ENCODE results near the gene APEH.

The APEH gene

DNA sequence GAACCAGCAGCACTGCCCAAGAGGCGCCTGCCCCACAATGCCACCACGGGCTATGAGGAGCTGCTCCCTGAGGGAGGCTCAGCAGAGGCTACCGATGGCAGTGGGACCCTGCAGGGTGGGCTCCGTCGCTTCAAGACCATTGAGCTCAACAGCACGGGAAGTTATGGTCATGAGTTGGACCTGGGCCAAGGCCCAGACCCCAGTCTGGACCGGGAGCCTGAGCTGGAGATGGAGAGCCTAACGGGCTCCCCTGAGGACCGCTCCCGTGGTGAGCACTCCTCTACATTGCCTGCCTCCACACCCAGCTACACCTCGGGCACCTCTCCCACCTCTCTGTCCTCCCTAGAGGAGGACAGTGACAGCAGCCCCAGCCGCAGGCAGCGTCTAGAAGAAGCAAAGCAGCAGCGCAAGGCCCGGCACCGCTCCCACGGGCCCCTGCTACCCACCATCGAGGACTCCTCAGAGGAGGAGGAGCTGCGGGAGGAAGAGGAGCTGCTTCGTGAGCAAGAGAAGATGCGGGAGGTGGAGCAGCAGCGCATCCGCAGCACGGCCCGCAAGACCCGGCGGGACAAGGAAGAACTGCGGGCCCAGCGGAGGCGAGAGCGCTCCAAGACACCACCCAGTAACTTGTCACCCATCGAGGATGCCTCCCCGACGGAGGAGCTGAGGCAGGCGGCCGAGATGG lies 21.8 kb upstream of the APEH start:
- no peak for DNase-seq

DNA sequence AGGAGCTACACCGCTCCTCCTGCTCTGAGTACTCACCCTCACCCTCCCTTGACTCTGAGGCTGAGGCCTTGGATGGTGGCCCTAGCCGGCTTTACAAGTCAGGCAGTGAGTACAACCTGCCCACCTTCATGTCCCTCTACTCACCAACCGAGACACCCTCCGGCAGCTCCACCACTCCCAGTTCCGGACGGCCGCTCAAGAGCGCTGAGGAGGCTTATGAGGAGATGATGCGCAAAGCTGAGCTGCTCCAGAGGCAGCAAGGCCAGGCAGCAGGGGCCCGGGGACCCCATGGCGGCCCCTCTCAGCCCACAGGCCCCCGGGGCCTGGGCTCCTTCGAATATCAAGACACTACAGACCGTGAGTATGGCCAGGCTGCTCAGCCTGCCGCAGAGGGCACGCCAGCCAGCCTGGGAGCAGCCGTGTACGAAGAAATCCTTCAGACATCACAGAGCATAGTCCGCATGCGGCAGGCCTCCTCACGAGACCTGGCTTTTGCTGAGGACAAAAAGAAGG lies 21.2 kb upstream of the APEH start:
- DNase-seq: no peak

DNA sequence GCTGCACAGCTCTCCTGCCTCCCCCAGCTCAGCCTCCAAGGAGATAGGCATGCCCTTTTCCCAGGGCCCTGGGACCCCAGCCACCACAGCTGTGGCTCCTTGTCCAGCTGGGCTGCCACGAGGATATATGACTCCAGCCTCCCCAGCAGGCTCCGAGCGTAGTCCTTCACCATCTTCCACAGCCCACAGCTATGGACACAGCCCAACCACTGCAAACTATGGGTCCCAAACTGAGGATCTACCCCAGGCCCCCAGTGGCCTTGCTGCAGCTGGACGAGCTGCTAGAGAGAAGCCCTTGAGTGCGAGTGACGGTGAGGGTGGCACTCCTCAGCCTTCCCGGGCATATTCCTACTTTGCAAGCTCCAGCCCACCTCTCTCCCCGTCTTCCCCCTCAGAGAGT lies 20.5 kb upstream of the APEH start:
- DNase-seq: no peak

DNA sequence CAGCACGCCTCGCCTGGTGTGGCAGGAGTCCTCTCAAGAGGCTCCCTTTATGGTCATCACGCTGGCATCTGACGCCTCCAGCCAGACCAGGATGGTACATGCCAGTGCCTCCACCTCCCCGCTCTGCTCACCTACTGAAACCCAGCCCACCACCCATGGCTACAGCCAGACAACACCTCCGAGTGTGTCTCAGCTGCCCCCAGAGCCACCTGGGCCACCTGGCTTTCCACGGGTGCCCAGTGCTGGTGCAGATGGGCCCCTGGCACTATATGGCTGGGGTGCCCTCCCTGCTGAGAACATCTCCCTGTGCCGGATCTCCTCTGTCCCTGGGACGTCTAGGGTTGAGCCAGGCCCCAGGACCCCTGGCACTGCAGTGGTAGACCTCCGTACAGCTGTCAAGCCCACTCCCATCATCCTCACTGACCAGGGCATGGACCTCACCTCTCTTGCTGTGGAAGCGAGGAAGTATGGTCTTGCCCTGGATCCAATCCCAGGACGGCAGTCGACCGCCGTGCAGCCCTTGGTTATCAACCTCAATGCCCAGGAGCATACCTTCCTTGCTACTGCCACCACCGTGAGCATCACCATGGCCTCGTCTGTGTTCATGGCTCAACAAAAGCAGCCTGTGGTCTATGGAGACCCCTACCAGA lies 19.9 kb upstream of the APEH start:
- DNase-seq: no peak

DNA sequence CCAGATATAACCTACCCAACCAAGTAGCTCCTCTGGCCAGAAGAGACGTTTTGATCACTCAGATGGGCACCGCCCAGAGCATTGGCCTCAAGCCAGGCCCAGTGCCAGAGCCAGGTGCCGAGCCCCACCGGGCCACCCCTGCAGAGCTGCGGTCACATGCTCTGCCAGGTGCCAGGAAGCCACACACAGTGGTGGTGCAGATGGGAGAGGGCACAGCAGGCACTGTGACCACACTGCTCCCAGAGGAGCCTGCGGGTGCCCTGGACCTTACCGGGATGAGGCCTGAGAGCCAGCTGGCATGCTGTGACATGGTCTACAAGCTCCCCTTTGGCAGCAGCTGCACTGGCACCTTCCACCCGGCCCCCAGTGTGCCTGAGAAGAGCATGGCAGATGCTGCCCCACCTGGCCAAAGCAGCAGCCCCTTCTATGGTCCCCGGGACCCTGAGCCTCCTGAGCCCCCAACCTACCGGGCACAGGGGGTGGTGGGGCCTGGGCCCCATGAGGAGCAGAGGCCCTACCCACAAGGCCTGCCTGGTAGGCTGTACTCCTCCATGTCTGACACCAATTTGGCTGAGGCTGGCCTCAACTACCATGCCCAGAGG lies 19.1 kb upstream of the APEH start:
- no peak for DNase-seq

DNA sequence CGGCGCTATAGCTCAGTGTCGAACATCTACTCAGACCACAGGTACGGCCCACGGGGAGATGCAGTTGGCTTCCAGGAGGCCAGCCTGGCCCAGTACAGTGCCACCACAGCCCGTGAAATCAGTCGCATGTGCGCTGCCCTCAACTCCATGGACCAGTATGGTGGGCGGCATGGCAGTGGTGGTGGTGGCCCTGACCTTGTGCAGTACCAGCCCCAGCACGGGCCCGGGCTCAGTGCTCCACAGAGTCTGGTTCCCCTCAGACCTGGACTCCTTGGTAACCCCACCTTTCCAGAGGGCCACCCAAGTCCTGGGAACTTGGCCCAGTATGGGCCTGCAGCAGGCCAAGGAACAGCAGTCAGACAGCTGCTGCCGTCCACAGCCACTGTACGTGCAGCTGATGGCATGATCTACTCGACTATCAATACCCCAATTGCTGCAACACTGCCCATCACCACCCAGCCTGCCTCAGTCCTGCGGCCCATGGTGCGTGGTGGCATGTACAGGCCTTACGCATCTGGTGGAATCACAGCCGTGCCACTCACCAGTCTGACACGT lies 18.3 kb upstream of the APEH start:
- DNase-seq: no peak

DNA sequence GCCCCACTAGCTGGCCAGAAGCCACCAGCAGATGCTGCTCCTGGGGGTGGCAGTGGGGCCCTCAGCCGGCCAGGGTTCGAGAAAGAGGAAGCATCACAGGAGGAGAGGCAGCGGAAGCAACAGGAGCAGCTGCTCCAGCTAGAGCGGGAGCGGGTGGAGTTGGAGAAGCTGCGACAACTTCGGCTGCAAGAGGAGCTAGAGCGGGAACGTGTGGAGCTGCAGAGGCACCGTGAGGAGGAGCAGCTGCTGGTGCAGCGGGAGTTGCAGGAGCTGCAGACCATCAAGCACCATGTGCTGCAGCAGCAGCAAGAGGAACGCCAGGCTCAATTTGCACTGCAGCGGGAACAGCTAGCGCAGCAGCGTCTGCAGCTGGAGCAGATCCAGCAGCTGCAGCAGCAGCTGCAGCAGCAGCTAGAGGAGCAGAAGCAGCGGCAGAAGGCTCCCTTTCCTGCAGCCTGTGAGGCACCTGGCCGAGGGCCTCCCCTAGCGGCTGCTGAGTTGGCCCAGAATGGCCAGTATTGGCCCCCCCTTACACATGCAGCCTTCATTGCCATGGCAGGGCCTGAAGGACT lies 17.5 kb upstream of the APEH start:
- DNase-seq: no peak

DNA sequence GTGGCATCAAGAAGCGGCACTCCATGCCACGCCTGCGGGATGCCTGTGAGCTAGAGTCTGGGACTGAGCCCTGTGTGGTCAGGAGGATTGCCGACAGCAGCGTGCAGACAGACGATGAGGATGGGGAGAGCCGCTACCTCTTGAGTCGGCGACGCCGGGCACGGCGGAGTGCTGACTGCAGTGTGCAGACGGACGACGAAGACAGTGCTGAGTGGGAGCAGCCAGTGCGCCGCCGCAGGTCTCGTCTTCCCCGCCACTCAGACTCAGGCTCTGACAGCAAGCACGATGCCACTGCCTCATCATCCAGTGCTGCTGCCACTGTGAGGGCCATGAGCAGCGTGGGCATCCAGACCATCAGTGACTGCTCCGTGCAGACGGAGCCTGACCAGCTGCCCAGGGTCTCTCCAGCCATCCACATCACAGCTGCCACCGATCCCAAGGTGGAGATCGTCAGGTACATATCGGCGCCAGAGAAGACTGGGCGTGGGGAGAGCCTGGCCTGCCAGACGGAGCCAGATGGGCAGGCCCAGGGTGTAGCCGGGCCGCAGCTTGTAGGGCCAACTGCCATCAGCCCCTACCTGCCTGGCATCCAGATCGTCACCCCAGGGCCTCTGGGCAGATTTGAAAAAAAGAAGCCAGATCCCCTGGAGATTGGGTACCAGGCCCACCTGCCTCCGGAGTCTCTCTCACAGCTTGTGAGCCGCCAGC lies 16.8 kb upstream of the APEH start:
- no peak for DNase-seq

DNA sequence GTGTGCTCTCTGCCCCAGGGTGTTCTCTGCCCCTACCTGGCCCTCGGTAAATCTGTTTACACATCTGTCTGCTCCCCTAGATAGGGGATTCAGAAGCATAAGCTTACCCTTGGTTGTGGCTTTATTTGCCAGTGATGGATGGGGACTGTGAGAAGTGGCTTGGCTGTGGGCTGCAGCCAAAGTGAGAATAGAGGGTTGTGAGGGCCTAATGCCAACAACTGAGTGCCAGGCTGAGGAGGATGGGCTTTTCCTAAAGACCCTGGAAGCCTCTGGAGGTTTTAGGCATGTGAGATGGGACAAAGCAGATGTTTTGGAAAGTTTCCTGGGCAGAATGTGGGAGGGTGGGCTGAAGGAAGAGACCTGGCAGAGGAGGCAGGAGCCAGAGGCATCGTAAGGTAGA lies 15.4 kb upstream of the APEH start:
- no peak for DNase-seq

DNA sequence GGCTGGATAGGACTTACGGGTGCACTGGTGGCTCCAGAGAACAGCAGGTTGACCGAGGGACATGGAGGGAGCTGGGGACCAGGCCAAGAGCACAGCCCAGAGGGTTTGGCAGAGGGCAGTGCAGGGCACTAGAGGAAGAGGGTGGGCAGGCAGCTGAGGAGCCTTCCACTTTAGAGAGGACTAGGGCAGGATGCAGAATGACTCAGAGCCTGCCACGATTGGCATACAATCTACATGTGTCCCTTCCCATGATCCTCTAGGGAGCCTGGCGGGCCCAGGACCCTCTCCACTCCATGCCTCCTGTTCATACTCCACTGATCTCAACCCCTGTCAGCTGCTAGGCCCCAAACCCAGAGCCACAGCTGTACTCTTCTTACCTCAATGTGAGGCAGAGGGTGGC lies 14.4 kb upstream of the APEH start:
- no peak for DNase-seq

DNA sequence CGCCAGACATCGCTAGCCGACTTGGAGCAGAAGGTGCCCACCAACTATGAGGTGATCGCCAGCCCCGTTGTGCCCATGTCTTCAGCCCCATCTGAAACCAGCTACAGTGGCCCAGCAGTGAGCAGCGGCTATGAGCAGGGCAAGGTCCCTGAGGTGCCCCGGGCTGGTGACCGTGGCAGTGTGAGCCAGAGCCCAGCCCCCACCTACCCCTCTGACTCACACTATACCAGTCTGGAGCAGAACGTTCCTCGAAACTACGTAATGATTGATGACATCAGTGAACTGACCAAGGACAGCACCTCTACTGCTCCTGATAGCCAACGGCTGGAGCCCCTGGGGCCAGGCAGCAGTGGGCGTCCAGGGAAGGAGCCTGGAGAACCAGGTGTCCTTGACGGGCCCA lies 12.9 kb upstream of the APEH start:
- no peak for DNase-seq

DNA sequence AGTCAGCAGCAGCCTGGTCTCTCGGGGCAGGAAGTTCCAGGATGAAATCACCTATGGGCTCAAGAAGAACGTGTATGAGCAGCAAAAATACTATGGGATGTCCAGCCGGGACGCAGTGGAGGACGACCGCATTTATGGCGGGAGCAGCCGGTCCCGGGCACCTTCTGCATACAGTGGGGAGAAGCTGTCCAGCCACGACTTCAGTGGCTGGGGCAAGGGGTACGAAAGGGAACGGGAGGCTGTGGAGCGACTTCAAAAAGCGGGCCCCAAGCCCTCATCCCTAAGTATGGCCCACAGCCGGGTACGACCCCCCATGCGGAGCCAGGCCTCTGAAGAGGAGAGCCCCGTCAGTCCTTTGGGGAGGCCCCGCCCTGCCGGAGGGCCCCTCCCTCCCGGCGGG lies 12.1 kb upstream of the APEH start:
- no peak for DNase-seq

DNA sequence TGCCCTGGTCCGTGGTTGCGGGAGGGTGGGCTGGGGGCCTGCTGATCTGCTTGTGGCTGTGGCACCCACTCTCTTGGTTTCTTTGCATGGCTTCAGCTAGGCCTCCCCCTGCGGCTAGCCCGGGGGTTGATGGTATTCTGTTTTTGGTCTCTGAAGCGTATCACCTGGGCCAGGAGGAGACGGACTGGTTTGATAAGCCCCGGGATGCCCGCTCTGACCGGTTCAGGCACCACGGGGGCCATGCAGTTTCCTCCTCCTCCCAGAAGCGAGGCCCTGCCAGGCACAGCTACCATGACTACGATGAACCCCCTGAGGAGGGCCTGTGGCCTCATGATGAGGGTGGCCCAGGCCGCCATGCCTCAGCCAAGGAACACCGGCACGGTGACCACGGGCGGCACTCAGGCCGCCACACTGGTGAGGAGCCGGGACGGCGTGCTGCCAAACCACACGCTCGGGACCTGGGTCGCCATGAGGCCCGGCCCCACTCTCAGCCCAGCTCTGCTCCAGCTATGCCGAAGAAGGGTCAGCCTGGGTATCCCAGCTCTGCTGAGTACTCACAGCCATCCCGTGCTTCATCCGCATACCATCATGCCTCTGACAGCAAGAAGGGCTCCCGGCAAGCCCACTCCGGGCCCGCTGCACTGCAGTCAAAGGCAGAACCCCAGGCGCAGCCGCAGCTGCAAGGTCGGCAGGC lies 11.3 kb upstream of the APEH start:
- DNase-seq: no peak

DNA sequence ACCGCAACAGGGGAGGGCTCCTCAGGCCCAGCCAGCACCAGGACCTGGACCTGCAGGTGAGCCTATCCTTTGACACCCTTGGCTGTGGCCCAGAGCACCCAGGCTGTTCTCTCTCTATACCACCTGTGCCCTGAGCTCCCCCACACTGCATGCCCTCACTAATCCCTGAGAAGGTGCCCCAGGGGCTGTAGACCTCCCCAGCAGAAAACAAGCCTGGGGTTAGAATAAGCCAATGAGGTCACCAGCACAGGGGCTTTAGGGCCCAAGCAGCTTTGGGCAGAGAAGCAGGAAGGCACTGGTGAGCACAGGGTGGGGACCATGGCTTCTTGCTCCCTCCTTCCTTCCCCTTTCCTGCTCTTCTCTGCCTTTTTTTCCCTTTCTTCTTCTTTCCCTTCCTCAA lies 10.3 kb upstream of the APEH start:
- no peak for DNase-seq

DNA sequence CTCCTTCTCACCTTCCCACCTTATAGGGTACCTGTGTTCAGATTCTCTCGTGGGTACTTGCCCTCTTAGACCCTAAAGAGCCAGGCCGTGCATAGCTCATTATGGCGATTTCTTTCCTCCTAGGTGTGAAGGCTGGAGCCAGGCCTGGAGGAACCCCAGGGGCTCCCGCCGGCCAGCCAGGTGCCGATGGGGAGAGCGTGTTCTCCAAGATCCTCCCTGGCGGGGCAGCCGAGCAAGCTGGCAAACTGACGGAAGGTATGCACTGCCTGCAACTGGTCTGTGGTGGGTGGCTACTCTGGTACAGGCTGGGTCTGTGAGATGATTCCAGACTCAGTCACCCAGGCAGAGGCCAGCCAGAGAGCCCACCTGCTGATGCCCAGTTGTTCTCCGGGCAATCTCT lies 9.9 kb upstream of the APEH start:
- no peak for DNase-seq

DNA sequence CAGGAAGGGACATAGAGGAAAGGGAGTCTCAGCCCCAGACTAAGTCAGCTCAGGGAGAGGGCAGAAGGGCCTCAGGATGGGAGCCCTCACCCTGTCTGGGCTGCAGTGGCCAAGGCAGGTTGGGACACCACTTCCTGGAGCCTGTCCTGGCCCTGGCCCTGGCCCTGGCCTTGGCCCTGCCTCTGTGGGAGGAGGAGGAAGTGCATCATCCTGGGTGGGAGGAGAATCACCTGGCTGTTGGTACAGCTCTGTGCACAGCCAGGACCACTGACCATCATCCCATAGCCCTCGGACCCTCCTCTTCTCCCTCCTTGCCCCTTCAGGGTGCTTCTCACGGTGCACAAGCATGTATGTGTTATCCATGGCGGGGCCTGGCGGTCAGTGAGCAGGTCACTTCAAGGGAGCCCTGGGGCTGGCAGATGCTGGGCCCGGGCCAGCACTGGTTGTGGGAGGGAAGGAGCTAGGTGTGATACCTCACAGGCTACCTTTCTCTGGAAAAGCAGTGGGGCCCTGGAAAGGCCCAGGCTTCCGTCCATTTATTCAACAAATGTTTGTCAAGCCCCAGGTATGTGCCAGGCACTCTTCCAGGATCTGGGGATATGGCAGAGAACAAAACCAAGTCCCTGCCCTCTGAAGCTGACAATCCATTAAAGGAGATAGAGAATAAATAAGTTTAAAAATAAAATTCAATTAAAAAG lies 8.2 kb upstream of the APEH start:
- DNase-seq: no peak

DNA sequence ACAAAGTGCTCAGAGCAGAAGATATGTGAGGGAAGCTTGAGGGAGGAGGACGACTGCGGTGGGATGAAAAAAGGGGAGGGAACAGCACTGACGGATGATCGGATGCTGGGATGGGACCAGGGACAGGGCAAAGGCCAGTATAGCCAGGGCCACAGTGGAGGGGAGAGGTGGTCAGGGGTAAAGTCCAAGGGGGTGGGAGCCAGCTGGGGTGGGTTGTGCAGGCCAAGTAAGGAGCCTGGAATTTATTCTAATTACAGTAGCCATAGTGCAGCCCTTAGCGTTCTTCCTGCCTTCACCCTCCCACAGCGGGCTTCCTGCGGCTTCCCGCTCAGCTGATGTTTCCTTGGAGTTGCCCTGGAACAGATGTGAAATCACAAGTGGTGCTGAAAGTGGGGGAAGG lies 7.6 kb upstream of the APEH start:
- no peak for DNase-seq

DNA sequence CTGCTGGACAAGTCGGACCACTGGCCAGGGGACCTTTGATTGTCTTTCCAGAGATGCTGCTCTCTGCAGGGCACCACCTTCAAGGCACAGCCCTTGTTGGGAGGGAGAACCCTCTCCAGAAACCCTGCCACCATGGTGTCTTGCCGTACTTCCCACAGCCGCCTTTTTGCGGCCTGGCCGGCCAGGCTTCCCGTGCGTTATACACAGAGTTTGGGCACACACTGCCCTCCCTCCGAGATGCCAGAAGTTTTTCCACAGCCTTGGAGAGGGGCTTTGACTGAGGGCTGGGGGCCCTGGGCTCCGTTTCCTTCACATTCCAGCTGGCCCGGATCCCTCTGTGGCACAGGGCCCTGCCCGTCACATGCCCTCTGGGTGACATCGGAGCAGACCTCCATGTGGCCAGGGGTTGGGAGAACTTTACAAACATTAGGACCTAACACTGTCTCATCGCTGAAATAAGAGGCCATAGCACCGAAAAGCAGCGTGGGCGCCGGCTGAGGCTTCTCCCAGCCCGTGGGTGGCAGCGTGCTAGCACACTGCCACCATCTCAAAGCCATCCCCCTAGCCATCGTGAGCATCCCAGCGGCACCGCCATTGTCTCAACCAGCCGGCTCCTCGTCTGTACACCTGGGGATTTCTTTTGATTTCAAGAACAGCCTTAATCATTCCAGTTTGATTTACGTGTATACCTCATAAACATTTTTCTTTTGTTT lies 6.3 kb upstream of the APEH start:
- no peak for DNase-seq

DNA sequence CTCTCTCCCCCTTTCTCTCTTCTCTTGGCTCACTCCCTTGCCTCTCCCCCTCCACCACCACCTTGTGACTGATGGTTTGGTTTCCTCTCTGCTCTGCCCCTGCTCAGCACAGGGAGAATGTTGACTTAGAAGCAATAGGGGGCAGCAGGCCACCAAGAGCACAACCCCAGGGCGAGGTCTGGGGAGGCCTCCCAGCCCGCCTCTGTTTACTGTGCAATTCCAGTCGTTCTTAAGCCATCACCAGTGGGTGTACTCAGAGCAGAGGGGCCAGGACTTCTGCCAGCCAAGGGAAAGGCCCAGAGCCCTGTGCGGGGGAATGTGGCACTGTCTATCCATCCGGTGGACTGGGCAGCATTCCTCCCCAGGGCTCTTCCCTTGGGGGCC lies 5.7 kb upstream of the APEH start:
- DNase-seq: no peak

DNA sequence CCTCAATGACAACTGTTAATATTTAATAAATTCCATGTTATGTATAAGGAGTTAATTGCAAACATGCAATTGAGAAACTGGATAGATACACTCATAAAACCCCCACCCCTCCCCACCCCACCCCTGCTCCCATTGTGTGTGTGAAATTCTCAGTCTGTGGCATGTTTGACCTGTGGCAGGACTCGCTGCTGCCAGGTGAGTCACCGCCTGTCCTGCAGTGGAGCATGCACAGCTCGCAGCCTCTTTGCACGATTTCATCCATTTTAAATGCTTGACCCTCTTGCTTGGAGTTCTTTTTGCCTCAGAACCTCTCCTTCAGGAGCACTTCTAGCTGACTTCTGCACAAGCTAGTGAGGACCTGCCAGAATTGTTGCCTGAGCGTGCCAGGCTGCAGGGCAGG lies 5.3 kb upstream of the APEH start:
- DNase-seq: no peak

DNA sequence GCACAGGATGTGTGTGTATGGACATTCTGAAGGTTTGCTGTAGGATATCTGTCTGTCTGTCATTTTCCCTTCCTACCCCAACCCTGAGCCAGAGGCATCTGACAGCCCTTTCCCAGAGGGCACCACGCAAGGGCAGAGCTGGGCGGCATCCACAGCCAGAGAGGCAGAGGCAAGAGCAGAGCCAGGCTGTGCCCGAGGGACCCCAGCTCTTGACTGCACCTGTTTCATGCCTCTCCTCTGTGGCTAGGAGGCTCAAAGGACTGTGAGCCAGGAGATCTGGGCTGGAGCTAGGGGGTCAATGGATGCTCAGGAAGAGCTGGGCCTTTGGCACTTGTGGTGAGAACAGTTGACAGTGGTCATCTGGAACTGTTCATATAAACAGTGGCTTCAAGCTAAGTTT lies 4.8 kb upstream of the APEH start:
- no peak for DNase-seq

All from left hindlimb (tissue), 1 donor.